NCI-H2196 (cell line): Measurements from ENCODE around the gene SHISAL2B.
"Not testable (repeated sequence)": the region's sequence is repeated elsewhere in the genome, so short reads cannot be mapped to it uniquely, and the experiment has no call there.

Source experiments
- DNase-seq: peaks from one replicate; lab custom pipeline; 2025; ENCODE audit not compliant: unreplicated experiment; lab: John Stamatoyannopoulos, UW

Gene SHISAL2B

DNA sequence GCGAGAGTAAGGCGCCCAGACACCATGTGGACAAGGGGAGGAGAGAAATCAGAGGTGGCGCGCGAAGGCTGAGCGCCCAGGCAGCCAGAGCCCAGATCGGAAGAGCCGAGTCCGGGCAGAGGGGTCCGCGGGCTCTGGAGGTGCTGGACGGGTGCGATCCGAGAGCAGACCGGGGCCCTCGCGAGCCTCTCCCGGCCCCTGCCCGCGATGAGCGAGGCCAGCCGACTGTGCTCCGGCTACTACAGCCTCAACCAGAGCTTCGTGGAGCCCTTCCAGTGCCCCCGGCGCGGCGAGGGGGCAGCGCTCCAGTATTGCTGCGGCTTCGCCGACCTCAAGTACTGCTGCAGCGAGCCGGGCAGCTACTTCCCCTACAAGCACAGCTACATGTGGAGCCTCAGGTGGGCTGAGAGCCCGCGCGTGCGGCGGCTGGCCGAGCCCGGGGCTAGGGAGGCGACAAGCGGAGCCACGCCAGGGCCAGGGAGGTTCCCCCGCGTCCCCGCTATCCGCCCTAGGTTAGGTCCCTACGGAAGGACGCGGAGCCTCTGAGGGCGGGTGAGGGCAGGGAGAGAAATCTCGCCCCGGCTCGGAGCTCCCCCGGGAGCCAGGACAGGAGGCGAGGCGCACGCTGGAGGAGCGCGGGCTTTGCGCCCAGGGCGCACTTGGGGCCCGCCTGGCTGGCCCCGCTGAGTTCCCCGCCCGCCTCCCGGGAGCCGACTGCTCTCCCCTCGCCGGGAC is at the start of gene SHISAL2B:
SHISAL2B (plus strand) TSS at position 87 of the 735 bp plus-strand sequence; CDS start at position 208, 121 bp downstream.
- no peak for DNase-seq

DNA sequence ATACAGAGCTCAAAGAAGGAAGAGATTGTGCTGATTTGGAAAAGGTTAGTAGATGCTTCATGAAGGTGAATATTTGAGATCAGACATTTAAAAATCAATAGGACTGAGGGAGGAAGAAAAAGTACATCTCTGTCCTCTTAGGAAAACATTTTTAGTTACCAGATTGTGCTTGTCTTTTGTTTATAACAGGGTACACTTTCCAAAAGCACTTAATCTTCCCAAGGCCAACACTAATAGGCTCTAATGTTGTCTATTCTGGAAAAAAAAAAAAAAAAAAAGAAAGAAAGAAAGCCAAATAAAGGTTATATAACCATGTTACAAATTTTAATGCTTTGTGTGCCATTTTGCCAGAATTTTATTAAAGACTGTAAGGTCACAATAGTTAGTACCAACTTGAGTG is 45.5 kb upstream of the SHISAL2B start:
- no peak for DNase-seq

DNA sequence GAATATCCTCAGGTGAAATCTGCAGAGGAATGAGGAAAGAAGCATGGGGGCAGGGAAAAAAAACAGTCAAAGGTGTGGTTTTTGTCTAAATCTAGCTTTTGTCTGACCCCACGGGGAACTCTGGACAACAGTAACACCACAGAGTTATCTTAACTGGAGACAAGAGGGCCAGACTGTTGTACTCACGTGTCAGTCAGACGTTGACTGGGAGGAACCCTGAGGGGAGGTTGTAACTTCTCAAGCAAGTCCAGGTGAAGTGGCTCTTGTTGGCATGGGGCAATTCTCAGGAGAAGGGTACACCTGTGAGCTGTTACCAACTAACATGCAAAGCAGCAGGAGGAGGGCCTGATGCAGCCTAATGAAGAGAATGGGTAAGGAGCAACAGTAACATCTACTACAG is 44.1 kb upstream of the SHISAL2B start:
- DNase-seq, result no peak

DNA sequence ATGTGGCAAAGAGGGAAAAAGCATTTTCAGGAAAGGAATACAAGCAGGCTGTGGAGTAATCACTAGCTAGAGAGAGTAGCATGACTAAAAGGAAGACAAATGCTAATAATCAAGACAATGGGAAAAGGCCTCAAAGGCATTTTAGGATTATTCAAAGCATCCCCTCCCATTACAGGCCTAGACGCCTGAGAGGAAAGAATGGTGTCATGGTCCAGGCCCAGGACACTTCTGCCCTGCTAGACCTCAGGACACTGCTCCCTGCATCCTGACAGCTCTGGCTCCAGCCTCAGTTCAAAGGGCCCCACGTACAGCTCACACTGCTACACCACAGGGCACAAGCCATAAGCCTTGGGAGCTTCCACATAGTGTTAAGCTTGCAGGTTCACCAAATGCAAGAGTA is 40.8 kb upstream of the SHISAL2B start:
- DNase-seq, result no peak

DNA sequence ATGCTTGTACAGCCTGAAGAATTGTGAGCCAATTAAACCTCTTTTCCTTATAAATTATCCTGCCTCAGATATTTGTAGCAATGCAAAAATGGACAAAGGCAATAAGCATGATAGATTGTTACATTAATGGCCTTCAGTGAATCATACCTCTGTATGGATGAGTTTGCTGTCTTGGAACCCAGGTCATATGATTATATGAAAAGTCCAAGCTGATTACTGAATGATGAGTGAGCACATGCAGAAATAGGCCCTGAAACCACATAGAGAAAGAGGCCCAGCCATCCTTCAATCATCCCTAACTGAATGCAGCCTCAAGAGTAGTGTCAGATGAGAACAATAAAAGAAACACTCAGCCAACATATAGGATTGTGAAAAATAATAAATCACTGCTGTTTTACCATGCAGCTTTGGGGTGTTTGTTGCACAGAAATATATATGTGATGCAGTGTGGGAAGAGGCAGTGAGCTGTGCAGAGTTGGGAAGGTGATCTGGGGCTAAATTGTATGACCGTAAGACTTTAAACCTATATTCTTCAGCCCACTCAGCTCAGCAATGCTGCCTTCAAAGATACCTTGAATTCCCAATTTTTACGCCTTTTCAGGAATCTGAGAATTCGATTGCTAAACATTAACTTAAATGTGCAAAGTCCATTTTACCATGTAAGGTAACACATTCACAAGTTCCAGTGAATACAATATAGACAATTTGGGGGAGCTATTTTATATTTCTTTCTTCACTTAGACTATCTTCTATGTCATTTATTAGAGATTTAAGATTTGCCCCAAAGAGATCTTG is 36.3 kb upstream of the SHISAL2B start:
- DNase-seq, result no peak

DNA sequence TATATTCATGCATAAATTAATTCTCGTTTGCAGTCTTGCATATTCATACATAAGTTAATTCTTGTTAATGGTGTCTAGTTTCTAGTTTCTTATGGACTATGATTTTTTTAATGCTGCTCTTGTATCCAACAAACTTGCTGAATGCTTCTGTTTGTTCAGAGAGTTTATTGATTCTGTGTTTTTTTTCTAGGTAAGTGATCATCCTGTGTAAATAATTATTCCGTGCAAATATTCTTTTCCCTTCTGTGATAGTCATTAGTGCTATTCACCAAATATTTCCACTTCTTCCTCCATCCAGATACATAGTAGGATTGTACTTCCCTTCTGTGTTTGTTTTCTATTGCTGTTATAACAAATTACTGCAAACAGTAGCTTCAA is 35.8 kb upstream of the SHISAL2B start:
- no peak for DNase-seq

DNA sequence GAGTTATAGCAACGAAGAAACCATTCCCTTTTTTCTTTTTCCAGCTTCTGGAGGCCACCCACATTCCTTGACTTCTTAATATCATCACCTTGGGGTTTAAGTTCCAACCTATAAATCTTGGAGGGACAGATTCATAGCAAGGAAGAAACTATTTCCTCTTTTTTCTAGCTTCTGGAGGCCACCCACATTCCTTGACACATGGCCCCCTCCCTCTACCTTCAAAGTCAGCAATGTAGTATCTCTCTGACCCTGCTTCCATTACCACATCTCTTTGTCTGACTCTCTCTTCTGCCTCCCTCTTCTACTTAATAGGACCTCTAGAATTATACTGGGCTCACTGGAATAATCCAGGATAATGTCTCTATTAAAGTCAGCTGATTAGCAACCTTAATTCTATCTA is 34.7 kb upstream of the SHISAL2B start:
- DNase-seq, result no peak

DNA sequence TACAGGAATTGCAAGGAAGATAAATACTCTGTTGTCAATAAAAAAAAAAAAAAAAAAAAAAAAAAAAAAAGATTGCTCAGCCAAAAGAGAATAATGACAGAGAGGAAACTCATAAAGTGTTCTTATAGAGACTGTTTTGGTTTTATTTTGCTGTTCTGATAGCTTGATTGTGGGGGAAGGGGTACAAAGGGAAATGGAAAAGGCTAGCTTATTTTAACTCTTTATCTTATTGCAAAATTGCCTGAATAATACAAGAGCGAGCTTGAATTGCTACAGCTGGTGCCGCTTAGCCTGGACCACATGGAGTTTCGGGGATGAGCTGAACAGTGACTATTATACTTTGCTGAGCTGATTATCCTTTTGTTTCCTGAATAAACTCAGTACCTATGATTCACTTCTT is 31.0 kb upstream of the SHISAL2B start:
- no peak for DNase-seq

DNA sequence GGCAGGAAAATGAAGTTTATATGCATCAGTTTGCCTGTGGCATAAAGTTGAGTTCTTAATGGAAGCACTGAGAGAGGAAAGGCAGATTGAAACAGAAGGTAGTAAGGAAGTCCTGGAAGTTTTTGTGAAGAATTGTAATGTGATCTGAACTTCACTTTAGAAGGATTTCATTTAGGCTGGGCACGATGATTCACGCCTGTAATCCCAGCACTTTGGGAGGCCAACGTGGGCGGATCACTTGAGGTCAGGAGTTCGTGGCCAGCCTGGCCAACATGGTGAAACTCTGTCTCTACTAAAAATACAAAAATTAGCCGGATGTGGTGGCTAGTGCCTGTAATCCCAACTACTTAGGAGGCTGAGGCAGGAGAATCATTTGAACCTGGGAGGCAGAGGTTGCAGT is 27.1 kb upstream of the SHISAL2B start:
- not testable (repeated sequence) for DNase-seq

DNA sequence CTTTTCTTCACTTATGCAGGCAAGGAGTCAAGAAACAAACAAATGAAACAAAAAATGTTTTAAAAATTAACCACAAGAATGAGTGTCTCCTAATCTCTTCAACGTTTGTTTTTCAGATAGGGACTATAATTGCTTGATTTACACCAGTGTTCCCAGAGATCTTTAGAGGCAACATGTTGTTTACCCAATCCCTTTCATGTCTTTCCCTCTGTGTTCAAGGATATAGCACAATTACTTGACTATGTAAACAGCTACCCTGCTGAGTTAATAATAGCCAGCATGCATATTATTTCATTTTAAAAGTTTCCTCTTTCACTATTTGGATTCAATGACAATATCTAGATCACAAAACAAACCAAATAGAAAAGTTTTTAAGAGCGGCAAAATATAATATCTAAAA is 25.1 kb upstream of the SHISAL2B start:
- no peak for DNase-seq

DNA sequence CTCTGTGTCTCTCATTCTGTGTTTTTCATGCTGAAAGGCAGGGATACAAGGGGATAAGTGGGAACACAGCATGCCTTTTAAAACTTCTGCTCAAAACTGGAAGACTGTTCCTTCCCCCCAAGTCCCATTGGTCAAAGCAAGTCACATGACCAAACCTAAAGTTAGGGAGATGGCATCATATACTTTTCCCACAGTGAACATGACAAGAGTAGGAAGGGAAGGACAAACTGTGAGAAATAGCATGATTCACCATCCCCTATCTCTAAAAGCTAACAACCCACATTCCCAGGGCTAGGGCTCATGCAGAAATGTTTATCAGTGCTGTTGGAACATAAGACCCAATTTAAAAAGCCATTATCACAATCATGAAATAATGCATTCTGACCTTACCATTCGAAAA is 24.2 kb upstream of the SHISAL2B start:
- DNase-seq, result no peak

DNA sequence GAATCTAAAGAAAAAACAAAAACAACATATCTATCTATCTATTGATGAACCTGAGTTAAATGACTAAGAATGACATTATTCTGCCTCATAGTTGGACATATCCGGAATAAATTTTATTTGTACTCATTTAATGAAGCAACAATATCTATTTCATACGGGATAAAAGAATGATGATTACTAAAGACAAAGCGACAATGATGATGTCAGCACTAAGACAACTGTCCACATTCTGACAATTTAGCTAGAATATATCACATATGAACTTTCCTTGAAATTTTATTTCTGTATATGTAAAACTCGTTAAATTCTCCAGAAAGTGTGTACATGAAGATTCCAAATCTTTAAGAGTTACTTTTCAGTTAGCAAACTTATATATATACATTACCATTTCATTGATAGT is 23.2 kb upstream of the SHISAL2B start:
- no peak for DNase-seq

DNA sequence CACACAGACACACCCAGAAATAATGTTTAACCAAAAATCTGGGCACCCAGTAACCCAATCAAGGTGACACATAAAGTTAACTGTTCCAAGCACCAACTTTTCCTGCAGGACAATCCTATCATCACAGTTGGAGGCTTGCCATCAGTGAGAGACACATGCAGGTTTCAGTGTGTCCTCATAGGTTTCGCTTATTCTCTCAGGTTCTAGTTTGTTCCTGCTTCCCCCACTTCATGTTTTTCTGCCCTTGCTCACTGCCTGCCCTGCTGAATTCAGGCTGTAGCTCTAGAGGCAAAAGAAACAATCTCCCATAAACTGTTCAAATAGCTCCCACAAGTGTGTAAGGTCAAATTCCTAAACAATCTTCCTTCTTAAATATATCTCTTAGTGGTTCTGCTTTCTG is 20.0 kb upstream of the SHISAL2B start:
- DNase-seq, result no peak

DNA sequence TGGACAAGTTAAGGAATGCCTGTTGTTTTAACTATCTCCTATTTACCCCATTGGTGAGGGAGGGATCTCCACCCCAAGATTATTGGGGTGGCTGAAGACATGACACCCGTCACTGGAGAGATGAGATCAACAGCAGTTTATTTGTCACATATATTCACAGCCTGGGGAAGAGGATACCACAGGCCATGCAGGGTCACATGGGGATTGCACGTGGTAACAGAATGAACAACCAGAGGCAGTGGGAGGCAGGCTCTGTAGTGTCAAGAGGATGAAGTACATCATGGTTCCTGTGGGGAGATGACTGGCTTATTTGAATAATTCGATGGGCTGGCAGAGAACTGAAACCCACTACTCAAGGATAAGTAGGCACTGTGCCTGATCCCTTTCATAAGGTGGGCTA is 18.6 kb upstream of the SHISAL2B start:
- DNase-seq, result no peak

DNA sequence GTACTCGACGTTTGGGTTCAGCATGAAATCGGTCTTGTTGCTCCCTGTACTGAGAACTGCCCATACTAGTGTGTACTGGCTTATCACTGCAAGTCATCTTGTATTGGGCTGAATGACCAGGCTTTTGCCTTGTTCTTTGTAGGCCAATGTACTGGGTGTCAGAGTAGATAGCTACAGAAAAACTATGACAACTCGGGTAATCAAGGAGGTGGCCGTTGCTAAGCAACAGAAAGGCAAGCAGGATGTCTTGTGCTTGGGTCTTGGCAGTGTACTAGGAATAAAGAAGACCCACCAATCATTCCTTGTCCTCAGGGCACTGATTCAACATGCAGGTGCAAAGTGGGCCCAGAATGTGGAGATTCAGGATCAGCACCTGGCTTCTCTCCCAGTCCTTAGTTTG is 11.9 kb upstream of the SHISAL2B start:
- DNase-seq, result no peak

DNA sequence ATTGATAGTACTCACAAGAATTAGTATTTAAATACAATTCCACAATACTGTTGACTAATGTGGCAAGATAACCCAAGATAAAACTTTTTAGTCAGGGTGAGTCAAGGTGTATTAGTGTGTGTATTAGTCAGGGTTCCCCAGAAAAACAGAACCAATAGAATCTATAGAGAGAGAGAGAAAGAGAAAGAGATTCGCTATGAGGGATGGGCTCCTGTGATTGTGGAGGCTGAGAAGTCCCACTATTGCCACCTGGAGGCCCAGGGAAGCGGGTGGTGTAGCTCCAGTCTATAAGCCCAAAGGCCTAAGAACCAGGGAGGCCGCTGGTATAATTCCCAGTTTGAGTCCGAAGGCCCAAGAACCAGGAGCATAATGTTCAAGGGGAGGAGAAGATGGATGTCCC is 10.0 kb upstream of the SHISAL2B start:
- no peak for DNase-seq

DNA sequence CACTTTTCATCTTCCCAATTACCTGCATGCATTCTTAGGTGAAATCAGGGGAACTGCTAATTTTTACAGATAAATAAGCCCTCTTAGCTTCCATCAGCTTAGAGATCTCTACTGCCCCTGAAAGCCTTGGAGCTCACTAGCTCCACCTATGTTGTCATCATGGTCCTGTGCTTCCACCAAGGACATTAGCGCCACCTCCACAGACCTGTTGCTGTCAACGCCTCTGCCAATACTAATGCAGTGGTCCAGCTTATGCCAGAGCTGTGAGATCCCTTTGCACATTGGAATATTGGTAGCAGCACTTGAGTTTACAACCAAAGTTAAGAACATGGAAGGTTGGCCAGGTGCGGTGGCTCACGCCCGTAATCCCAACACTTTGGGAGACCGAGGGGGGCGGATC is 7.7 kb upstream of the SHISAL2B start:
- DNase-seq, result no peak

DNA sequence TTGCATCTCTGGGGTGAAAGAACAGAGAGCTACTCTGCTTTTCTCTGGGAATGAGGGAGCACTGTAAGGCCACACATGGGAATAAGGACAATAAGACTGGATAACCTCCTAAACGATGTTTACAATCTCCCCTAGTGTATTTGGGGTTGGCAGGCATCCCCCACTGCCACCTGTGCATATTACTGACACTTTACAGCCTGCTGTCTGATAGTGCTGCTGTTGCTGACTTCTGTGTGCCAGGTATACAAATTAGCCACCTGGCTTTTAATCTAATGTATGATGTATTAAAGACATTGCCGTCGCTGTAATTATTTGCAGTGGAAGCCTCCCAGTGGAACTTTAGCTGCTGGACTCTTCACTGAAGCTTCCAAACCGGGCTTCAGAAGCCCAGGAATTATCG is 4.4 kb upstream of the SHISAL2B start:
- DNase-seq, result no peak

DNA sequence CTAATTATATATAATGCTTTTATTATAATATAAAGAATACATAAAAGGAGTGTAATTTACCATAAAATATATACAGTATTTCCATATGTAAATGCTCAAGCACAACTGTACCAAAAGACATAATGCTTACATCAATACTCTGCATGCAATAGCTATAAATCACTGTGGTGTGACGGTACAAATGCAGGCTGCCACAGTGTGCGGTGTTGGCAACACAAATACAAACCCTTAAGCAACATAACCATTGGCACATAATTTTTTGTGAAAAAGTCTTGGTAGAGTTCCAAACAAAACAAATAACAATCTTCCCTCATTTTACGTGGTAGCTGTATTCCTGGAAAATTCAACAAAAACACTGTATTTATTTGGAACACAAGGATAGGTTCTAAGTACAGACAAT is 1.9 kb upstream of the SHISAL2B start:
- no peak for DNase-seq

DNA sequence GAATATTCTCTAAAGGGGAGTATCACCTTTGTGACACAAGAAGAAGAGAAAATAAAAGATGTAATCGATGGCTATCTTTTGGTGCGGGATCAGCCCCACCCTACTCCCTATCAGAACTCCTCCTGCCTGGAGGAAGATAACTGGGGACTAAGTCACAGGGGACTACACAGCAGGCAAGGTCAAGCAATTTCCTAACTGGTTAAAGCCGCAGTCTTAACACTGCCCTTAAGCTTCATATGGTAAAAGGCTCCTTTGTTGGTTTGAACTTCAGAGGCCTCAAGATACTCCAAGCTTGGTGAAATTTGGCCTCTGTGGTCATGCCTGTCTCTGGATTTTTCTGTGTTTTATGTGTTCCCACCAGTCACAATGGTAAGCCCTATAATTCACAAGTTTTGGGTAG is 1.3 kb upstream of the SHISAL2B start:
- no peak for DNase-seq

DNA sequence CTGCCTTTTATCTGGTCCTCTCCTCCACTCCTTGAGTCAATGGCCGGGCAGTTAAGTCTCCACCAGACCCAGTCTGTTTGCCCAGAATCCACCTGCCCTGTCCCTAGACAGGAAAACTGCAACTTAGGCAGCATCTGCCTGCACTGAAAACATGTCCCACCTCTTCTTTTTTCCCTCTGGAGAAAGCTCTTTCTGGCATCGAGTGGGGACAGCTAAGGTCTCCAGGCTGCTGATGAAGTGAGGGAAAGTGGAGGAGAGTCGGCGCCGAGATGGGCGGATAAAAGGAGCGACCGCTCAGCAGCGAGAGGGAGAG is 243 bp upstream of the SHISAL2B start:
- no peak for DNase-seq

DNA sequence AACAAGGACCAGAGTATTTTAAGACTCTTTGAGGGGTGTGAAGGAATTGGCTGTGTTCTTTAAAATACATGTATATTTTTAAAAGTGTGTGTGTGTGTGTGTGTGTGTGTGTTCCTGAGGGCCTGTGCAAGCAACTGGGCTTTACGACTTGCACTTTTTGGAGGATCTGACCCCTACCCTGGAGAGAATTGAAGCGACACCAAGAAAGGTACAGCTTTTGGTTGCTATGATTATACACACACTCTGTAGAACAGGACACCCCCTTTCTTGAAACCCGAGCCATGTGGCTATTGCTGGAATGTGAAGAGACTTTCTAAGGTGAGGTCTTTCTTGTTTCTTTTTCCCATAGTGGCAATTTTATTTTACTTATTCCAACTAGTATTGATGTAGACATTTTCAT is 988 bp downstream of the SHISAL2B start:
- no peak for DNase-seq

DNA sequence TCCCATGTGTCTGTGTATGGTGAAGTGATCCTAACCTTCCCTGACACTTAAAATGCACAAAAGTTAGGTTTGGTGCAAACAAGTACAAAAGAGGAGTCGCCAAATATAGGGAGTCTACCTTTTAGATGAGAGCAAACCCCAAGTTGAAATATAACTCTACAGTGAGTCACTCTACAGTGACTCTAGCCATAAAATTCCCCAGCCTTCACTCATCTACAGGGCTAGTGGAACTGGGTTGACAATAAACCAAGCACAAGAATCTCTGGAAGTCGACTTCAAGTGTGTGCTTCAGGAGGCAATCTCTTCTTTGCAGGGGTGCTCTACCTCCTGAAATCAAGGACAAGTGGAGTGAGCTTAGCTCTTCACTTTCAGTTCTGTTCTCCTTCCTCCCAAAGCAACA is 3.3 kb downstream of the SHISAL2B start:
- no peak for DNase-seq
